Measurements from ENCODE around the gene GTPBP1.

DNA sequence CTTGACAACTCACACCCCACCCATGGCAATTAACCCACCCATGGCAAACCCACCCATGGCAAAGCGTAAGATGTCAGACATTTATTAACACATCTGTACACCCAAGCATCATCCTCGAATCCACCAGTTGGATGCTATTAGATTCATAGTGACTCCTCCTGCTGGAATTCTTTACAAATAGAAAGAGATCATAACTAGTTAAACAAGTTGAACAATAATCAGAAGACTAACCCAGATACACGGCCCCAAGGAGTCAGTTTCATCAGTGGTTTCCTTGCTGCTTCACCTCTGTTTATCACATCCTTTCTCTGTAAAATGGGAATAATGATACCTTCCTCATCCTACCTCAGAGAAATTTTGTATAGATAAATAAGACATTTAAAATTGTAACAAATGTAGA is 5.1 kb downstream of the GTPBP1 start:
- TF ChIP-seq POLR2A (IDR thresholded peaks at IDR 0.05; ENCODE audit: low read depth): no peak
- TF ChIP-seq, protein P1, sequence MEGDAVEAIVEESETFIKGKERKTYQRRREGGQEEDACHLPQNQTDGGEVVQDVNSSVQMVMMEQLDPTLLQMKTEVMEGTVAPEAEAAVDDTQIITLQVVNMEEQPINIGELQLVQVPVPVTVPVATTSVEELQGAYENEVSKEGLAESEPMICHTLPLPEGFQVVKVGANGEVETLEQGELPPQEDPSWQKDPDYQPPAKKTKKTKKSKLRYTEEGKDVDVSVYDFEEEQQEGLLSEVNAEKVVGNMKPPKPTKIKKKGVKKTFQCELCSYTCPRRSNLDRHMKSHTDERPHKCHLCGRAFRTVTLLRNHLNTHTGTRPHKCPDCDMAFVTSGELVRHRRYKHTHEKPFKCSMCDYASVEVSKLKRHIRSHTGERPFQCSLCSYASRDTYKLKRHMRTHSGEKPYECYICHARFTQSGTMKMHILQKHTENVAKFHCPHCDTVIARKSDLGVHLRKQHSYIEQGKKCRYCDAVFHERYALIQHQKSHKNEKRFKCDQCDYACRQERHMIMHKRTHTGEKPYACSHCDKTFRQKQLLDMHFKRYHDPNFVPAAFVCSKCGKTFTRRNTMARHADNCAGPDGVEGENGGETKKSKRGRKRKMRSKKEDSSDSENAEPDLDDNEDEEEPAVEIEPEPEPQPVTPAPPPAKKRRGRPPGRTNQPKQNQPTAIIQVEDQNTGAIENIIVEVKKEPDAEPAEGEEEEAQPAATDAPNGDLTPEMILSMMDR (IDR thresholded peaks at IDR 0.05): no peak

Data from esophagus muscularis mucosa (tissue), 3 donors.